ENCODE measurements around the gene SLC25A47.
A peak's percentile ranks its signal among the peaks of the same experiment; 100 is the strongest.
"Not testable (repeated sequence)": the region's sequence is repeated elsewhere in the genome, so short reads cannot be mapped to it uniquely, and the experiment has no call there.

SLC25A47 gene

DNA sequence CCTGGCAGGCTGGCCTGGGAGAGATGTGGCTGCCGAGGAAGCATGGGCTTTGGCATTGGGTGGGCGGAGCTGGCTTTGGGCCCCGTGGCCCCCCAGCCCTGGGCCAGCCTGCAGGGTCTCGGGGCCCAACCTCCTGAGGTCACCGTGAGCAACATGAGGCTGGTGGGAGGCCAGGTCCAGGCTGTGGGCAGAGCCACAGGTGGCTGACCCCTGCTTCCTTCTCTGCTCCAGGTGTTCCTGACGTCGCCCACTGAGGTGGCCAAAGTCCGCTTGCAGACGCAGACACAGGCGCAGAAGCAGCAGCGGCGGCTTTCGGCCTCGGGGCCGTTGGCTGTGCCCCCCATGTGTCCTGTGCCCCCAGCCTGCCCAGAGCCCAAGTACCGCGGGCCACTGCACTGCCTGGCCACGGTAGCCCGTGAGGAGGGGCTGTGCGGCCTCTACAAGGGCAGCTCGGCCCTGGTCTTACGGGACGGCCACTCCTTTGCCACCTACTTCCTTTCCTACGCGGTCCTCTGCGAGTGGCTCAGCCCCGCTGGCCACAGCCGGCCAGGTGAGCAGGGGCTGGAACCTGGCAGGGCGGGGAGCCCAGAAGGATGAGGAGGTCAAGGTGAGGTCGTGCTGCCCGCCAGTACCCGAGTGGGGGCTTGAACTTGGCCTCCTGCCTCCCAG is 5.5 kb downstream of the SLC25A47 start:
- DNase-seq: no peak

DNA sequence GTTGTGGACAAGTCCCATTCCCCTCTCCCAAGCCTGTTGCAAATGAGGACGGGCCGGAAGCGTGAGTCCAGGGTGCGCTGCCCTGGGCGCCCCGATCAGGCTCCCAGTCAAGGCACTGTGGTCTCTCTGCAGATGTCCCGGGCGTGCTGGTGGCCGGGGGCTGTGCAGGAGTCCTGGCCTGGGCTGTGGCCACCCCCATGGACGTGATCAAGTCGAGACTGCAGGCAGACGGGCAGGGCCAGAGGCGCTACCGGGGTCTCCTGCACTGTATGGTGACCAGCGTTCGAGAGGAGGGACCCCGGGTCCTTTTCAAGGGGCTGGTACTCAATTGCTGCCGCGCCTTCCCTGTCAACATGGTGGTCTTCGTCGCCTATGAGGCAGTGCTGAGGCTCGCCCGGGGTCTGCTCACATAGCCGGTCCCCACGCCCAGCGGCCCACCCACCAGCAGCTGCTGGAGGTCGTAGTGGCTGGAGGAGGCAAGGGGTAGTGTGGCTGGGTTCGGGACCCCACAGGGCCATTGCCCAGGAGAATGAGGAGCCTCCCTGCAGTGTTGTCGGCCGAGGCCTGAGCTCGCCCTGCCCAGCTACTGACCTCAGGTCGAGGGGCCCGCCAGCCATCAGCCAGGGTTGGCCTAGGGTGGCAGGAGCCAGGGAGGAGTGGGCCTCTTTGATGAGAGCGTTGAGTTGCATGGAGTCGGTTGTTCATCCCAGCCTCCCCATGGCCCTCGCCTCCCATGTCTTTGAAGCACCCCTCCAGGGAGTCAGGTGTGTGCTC is 6.3 kb downstream of the SLC25A47 start:
- no peak for DNase-seq

DNA sequence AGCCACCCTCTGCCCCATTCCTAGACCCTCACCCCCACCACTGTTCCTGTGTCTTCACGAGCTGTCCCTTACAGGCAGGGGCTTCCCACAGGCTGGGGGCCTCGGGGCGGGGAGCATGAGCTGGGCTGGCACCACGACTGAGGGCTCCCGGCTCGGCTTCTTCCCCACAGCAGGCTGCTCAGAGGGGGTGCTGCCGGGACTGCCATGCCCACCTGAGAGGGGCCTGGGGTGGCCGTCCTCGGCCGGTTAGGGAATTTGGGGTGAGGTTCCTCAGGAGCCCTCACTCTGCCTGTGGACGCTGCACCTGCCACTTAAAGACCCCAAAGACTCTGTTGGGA is 6.8 kb downstream of the SLC25A47 start:
- DNase-seq: no peak

DNA sequence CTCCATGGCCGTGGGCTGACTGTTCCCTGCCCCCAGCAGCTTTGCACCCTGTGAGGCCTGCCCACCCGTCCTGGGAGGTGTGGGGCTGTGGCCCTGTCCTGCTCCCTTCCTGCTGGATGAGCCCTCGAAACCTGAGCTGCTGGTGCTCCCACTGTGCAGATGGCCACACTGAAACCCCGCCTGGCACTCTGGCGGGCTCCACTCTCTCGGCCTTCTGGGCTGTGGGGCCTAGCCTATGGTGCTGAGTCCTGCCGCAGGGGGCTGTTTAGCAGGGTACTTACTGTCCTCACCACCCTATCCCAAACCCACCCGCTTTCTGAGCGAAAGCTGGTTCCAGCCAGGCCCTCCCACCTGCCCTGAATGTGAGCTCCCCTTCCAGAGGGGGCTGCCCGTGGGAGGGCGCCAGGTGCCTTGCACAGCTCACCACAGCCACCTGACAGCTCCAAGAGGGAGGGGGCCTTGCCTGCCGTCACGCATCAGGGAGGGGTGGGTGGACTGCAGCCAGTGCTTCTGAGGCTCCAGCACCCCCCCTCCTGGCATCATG is 7.3 kb downstream of the SLC25A47 start:
- DNase-seq: no peak

DNA sequence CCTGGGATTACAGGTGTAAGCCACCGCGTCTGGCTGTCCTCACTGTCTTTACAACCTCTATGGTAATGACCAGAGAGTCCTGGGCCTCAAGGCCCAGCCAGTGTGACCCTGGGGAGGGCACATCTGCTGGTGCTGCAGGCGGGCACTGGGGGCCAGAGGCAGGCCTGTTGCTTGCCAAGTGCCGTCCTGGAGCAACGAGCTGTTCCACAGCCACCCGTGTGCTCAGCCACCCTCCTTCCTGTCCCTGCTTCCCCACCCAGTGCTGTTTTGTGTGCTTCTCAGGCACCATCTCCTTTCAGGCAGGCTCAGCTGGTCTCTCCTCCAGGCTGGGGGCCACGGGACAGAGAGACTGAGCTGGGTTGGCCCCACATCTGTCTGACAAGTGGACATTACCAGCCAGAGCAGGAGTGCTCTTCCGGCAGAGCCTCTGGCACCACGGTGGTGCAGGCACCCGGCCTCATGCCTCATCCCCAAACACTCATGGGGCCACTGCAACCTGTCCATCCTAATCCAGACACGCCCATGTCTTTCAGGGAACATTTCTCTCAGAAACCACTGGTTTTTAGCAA is 9.0 kb downstream of the SLC25A47 start:
- DNase-seq: no peak

DNA sequence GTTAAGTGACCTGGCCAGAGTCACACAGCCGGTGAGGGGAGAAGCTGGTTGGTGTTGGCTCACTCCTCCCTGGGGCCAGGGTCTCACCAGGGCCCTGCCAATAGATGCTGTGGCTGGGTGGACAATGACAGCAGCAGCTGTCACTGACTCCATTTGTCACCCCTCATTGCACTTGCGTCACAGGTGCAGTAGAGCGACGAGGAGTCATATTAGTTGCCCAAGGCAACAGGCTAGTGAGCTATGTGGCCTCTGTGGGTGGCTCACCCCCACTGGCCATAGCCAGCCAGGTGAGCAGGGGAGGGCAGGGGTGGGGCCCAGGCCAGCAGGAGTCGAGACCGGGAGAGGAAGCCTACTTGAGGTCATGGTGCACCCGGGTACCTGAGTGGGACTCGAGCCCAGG is 9.7 kb downstream of the SLC25A47 start:
- no peak for DNase-seq

DNA sequence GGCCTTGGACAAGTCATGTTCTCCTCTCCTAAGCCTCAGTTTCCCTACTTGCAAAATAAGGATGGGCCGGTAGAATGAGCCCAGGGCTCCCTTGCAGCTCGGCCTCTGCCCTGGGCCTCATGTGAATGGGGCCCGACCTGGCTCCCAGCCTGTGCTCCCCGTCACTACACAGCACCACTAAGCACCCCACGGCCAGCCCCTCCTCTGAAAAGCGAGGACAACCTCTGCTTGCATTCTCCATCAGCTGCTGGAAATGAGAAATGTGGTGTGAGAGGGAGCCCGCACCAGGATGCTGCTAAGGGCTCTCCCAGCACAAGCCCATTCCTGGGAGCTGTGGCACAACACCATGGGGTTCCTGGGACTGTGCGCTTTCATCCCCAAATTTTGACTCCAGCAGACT is 10.2 kb downstream of the SLC25A47 start:
- DNase-seq: no peak

DNA sequence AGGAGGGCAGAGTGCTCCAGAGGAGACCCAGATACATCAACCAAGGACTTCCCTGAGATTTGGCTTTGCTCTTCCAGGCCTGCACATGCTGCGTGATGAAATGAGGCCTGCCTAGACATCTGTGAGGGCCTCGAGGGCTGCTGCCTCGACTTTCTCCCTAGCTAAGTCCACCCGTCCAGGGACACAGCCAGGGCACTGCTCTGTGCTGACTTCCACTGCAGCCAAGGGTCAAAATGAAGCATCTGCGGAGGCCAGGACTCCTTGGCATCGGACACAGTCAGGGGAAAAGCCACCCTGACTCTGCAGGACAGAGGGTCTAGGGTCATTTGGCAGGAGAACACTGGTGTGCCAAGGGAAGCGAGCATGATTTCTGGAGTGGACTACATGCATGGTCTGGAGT is 10.7 kb downstream of the SLC25A47 start:
- no peak for DNase-seq

DNA sequence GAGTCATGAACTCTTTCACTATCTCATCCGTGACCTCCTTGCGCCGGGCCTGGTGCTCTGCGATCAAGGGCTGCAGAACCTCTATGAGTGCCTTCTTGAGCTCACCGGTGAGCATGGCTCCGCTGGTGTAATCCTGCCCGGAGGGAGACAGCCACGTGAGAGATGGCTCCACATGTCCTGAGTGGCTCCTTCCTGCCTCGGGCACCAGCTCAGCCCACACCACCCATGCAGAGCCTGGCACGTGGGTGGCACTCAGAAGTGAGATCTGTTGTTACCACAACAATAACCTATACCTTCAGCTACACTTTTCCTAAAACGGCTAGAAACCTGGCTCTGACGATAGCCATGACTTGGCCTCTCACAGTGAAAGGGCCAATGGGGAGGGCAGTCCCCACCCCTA is 11.8 kb downstream of the SLC25A47 start:
- no peak for DNase-seq

DNA sequence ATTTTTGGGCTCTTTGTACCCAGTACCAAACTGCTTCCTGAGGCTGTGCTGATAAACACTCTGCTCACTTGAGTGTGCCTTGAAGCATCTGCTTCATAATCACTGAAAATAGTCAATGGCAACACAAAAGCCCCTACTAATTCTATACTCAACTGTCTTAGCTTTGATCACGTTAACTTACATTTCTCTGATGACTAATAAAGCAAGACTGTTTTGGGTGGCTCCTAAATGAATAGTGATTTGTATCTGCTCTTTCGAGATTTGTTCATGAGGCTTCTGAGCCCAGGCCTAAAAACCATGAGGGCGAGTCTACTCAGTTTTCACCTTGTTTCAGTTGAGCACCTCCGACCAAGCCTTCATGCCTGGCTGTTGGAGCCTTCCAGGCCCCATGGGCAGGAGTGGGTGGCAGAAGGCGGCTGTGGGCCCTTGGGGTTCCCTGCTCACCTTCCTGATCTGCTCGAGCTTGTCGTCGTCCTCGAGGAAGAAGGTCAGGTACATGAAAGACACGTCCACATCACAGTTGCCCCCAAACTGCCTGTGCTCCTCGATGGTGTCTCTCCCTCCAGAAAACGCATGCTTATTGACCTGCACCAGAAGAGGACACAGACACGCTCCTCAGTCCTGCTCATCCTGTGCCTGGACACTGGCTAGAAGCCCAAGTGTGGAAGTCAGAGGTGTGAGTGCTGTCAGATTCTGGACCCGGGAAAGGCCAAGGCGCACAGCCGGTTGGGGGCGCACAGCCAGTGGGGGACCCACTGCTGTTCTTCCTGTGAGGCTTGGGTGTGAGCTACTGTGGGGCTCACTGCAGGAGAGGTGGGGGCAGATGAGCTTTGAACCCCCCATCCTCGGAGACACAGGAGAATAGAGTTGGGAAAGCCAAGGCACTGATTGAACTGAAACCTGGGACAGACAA is 13.7 kb downstream of the SLC25A47 start:
- DNase-seq: no peak

DNA sequence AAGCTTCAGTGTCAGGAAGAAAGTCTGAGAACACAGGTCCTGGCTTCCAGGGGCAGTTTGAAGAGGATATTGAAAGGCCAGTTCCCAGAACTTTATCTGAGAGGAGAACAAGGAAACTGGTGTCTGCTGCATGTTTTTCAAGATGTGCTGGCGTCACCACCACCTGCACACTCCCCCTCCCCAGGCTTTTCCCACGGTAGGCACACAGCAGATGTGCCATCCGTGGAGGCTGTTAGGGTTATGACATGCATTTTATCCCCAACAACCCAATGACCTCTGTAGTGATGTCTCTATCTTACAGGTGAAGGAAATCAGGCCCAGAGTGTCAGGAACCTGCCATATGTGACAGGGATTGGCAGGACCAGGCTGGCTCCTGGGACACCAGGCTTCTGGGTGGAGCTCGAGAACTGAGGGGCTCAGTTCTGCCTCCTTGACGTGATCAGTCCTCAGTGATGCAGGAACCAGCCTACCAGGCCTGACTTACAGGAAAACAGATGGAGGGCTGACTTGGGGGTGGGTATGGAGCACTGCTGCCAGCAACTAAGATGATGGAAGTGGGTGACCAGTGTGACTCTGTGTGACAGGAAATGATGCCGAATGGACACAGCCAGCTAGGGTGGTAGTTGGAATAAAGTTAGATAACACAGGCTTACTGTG is 16.8 kb downstream of the SLC25A47 start:
- no peak for DNase-seq

DNA sequence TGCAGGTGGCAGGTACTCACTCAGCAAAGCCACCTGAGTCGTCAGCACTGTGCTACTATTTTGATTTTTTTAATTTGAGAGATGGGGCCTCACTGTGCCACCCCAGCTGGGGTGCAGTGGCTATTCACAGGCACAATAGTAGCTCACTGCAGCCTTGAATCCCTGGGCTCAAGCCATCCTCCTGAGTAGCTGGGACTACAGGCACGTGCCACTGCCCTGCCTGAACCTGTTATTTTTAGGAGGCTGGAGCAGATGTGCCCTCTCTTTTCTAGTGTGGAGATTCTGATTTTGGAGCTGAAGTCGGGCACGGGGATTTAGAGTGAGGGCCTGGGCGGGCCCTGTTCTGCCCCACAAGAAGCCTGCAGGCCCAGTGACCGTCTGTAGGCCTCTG is 17.3 kb downstream of the SLC25A47 start:
- no peak for DNase-seq

DNA sequence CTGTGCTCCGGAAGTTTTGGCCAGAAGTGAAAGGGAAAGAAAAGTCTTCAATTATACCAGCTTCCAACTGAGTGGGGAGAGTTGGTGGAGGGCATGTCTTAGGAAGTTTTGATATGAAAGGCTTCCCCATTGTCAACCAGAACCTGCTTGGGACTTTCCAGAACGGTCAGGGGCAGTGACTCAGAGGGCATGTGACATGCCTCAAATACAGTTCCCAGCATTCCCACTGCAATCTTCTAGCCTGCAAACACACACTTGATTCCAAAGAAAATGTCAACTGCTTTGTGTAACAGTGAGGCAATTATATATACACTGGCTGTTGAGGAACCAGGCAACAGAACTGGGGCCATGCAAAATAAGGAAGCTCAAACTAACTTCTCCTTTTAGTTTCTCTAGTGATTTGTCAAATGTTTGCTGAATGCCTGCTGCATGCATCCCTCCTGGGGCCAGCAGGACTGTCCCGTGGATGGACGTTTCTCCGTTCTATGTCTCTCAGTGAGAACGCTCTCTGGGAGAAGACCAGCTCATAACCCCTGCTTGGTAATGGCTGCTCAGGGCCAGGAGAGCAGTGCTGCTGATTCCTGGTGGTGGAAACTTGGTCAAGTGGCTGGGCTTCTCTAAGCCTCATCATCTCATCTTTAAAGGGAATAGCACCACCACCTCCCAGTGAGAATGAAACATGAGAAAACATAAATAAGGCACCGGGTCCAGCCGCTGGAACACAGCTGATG is 18.3 kb downstream of the SLC25A47 start:
- DNase-seq: peak; percentile 29

DNA sequence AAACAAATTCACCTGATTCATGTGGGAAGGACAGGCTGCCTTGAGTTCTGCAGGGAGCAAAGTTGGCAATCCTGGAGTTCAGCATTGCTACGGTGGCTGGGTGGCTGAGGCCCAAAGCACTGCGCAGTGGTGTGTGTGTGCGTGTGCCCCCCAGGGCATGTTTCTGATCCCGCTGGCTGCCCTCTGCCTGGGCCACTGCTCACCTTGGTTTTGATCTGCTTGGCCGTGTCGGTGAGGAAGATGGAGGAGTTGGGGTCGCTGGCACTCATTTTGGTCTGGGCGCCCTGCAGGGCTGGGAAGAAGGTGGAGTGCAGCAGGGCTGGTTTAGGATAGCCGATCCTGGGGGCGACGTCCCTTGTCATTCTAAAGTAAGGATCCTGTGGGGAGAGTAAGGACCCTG is 19.1 kb downstream of the SLC25A47 start:
- DNase-seq: no peak

DNA sequence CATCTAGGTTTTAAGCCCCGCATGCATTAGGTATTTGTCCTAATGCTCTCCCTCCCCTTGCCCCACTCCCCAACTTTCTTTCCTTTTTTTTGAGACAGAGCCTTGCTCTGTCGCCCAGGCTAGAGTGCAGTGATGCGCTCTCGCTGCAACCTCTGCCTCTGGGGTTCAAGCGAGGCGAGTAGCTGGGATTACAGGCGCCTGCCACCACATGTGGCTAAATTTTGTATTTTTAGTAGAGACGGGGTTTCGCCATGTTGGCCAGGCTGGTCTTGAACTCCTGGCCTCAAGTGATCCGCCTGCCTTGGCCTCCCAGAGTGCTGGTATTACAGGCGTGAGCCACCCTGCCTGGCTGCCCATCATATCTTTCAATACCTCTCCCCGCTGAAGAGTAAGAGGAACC is 19.7 kb downstream of the SLC25A47 start:
- not testable (repeated sequence) for DNase-seq

DNA sequence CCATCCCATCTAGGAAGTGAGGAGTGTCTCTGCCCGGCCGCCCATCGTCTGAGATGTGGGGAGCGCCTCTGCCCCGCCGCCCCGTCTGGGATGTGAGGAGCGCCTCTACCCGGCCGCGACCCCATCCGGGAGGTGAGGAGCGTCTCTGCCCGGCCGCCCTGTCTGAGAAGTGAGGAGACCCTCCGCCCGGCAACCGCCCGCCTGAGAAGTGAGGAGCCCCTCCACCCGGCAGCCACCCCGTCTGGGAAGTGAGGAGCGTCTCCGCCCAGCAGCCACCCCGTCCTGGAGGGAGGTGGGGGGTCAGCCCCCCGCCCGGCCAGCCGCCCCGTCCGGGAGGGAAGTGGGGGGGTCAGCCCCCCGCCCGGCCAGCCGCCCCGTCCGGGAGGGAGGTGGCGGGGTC is 21.5 kb downstream of the SLC25A47 start:
- not testable (repeated sequence) for DNase-seq

DNA sequence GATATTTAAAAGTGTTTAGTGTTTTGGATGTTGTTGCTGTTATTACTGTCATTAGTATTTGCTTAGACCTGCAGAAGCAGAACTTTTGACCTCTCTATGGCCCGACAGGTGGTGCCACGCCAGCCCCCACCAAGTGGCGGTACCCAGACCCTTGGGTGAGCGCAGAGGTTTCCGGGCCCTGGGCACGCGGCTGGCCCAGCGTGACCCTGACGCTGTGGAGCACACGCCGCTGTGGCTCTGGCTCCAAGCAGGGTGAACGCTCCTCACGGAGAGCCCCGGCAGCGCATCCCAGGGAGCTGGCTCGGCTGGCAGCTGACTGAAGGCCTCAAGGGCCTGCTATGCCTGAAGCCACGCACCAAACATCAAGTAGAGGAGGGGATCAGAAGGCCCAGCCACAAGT is 22.6 kb downstream of the SLC25A47 start:
- DNase-seq: no peak

DNA sequence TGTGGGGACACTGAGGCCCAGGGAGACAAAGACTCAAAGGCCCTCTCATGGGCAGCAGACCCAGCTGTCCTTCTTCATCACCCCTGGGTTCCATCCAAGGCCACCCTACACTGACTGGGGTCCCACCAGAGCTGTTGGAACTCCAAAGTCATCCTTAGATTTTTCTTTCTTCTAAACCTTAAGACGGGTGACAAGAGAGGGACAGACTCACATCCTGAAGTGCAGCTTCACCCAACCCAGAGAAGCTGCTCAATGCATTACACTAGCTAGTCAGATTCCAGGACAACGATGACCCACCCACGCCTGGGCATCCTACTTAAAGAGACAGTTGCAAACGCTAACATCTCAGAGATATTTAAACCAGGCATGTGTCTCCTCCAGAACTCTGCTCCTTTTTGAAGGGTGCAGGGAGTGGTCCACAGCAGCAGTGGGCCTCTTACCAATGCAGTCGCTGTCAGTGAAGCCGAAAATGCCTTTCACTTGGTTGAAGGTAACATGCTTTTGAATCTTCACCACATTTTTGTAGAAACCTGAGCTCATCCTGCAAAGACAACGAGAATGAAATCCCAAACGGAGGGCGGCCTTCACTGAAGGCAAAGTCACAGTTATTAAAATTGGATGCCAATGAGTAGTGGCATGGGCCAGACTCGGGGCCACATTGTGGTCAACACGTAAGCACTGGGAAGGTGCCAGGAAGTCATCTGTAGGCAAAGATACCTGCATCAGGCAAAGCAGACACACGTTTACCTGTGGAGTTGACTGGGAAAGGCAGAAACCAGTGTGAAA is 23.4 kb downstream of the SLC25A47 start:
- DNase-seq: no peak

DNA sequence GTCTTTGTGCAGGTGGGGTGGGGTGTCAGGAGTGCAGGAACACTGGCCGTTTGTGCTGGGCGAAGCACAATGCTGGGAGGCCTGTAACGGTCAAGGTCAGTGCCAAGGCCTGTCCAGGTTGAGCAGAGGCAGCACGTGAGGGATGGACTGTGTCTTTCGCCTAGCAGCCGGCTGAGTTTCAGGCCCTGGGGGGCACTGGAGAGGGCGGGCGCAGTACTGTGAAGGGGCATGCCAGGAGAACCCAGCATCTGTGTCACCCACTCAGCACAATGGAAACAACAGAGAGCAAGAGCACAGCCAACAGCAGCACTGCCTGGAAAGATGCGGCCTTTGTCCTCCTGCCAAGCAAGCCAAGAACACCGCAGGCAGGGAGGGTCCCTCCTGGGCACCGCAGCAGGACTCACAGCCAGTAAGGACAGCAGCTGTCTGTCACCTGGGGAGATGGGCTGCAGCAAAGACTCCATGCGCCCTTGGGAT is 25.2 kb downstream of the SLC25A47 start:
- DNase-seq: no peak

DNA sequence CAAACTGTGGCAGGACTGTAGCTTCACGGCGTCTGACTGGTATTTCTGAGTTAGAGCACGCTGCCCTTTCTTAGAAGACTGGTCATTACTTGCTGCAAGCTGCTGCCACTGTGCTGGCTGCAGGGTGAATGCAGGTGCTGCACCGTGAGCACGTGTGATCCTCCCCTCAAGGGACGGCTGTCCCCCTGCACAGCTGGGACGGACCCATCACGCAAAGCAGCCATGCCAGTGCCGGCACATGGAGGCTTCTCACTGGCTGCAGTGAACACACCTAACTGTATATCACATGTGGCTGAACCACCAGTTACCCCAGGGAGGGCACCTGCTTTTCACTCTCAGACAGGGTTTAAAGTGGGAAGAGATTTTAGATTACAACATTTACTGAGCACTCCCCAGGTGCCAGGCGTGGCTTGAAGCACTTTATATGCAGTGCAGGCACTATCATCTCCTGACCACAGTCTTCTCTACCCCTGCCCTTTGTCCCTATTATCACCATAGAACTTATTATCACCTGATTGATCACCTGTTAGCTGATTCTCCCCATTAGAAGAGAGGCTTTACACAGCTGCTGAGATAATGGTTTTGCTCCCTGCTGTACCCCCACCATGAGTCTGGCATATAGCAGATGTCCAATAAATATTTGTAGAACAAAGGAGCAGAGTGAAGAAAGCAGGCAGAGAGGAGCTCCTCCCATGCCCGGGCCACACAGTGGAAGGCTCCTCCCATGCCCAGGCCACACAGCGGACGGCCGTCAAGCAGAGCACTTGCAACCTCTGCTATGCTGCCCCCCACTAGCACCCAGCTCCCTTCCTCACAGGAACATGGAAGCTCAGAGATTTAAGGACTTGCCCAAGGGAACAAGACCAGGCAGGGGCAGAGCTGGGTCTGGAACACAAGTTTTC is 25.9 kb downstream of the SLC25A47 start:
- DNase-seq: no peak
